ENCODE data around the gene PISD.
"Not testable (repeated sequence)": the region's sequence is repeated elsewhere in the genome, so short reads cannot be mapped to it uniquely, and the experiment has no call there.

Gene PISD

DNA sequence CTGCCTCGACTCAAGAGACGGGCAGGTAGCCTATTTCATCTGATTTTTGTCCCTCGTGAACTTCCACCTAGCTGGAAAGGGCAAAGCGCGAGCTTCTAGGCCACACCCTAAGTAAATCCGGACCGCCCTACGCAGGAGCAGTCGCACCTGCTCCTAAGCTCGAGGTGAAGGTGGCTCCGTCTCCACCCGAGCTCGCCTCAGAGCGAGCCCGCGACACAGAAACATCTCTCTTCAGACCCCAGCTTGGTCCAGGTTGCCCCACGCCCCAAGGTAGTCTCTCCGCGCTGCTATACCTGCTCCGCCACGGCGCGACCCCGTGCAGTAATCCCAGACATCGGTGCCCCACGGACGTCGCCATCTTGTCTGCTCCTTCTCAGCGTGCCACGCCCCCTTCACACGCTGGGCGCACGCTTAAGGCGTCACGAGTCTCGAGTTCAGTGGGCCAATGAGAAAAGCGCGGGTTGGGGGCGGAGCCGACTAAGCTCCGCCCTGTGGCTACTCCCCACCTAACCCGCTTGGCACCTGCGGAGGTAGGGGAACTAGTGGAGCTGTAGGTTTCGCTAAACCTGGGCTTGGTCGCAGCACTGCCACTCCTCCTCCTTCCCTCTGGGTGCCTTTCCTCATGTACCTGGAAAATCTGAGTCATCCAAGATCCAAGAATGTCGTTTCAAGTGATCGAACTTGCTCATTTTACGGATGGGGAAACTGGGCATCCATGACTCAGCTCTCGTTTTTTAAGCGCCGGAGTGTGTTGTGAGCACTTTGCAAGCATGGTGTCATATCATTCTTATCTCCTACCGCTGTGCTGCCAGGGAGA, at the start of gene PISD:
PISD (minus strand) TSS at position 365 of the 817 bp plus-strand sequence; CDS start at position 358, 7 bp downstream.
- in situ Hi-C loops (cut with HindIII; ENCODE audit: low pct_ligation_motif_present, low pct_unique_long_range_greater_than_20kb, low sequenced_read_pairs) = loop anchor here (25.0 kb wide), 1 partner anchor 300 kb away; no protein-coding TSS in a partner anchor
- DNase-seq = peak; percentile 97

GRCh38 chr22:31711226-31711625, 49.2 kb upstream of the PISD start:
- in situ Hi-C loops (cut with HindIII; ENCODE audit: low pct_ligation_motif_present, low pct_unique_long_range_greater_than_20kb, low sequenced_read_pairs); DNase-seq: not testable (repeated sequence)

GRCh38 chr22:31707519-31707918, 45.5 kb upstream of the PISD start:
- in situ Hi-C loops (cut with HindIII; ENCODE audit: low pct_ligation_motif_present, low pct_unique_long_range_greater_than_20kb, low sequenced_read_pairs) = no loop called here
- no peak for DNase-seq

GRCh38 chr22:31695423-31695822, 33.4 kb upstream of the PISD start:
- DNase-seq = no peak
- in situ Hi-C loops (cut with HindIII; ENCODE audit: low pct_ligation_motif_present, low pct_unique_long_range_greater_than_20kb, low sequenced_read_pairs) = no loop called here

GRCh38 chr22:31694046-31694445, 32.0 kb upstream of the PISD start:
- in situ Hi-C loops (cut with HindIII; ENCODE audit: low pct_ligation_motif_present, low pct_unique_long_range_greater_than_20kb, low sequenced_read_pairs) = not testable (repeated sequence)

GRCh38 chr22:31692186-31692886, 30.3 kb upstream of the PISD start:
- in situ Hi-C loops (cut with HindIII; ENCODE audit: low pct_ligation_motif_present, low pct_unique_long_range_greater_than_20kb, low sequenced_read_pairs) = no loop called here
- DNase-seq = no peak

More at GRCh38 chr22:31694046-31694445, 32.0 kb upstream of the PISD start:
- DNase-seq = not testable (repeated sequence)

DNA sequence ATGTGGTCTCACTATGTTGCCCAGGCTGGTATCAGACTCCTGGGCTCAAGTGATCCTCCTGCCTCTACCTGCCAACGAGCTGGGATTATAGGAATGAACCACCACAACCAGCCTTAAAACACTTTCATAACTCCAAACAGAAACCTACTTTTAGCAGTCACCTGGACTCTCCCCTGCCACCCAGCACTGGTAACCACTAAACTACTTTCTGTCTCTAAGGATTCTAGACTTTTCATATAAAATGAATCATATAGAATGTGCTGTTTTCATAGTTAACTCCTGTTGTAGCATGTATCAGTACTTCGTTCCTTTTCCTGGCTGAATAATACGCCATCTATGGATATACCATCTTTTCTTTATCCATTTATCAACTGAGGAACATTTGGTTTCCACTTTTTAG, 29.4 kb upstream of the PISD start:
- DNase-seq = no peak
- in situ Hi-C loops (cut with HindIII; ENCODE audit: low pct_ligation_motif_present, low pct_unique_long_range_greater_than_20kb, low sequenced_read_pairs) = no loop called here

- in situ Hi-C loops (cut with HindIII; ENCODE audit: low pct_ligation_motif_present, low pct_unique_long_range_greater_than_20kb, low sequenced_read_pairs) = no loop called here
Observed at GRCh38 chr22:31683181-31684105, 21.4 kb upstream of the PISD start.

DNA sequence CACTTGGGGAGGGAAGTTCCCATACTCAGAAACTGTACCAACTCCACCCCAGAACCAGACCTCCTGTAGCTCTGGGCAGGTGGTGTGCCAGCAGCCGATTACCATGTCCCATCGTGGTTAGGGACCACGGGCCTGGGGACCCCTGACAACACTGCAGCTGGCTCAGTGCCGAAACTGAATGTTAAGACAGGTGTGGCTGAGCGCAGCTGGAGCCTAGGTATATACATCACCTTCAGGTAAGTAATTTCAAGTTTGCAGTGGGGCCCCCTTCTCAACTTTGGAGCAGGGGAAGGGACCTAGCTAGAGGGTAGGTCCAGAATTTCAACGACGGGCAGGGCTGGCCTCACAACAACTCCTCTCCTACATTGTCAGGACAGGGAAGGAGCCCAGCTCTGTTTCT, 20.7 kb upstream of the PISD start:
- in situ Hi-C loops (cut with HindIII; ENCODE audit: low pct_ligation_motif_present, low pct_unique_long_range_greater_than_20kb, low sequenced_read_pairs) = no loop called here
- DNase-seq = no peak

More at GRCh38 chr22:31683181-31684105, 21.4 kb upstream of the PISD start:
- no peak for DNase-seq

GRCh38 chr22:31681349-31682345, 19.6 kb upstream of the PISD start:
- in situ Hi-C loops (cut with HindIII; ENCODE audit: low pct_ligation_motif_present, low pct_unique_long_range_greater_than_20kb, low sequenced_read_pairs) = no loop called here
- DNase-seq = no peak

- in situ Hi-C loops (cut with HindIII; ENCODE audit: low pct_ligation_motif_present, low pct_unique_long_range_greater_than_20kb, low sequenced_read_pairs) = no loop called here
- peak; percentile 35 for DNase-seq
Observed at GRCh38 chr22:31680861-31681341, 18.9 kb upstream of the PISD start.

DNA sequence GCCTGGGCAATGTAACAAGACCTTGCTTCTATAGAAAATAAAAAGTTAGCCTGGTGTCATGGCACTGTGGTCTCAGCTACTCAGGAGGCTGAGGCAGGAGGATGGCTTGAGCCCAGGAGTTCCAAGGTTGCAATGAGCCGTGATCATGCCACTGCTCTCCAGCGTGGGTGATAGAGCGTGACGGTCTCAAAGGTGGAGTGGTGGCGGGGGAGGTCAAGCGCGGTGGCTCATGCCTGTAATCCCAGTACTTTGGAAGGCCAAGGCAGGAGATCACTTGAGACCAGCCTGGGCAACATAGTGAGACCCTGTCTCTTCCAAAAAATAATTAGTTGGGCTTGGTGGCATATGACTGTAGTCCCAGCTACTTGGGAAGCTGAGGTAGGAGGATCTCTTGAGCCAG, 16.7 kb upstream of the PISD start:
- no peak for DNase-seq
- in situ Hi-C loops (cut with HindIII; ENCODE audit: low pct_ligation_motif_present, low pct_unique_long_range_greater_than_20kb, low sequenced_read_pairs) = no loop called here

DNA sequence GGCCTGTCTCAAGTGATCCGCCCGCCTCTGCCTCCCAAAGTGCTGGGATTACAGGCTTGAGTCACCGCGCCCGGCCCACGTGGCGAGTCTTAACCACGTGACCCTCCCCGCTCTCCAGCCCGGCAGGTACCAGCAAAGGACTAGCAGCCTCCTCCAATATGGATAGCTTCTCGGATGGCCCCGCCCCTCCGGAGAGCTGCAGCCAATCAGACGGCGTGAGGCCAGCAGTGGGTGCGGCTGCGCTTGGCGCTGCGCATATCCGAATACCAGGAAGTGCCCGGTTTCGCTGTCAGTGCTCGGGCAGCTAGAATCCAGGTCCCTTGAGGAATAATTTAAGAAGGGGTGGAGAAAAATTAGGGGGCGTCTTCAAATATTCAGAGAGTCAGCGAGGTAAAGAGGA, 14.7 kb upstream of the PISD start:
- peak; percentile 63 for DNase-seq
- in situ Hi-C loops (cut with HindIII; ENCODE audit: low pct_ligation_motif_present, low pct_unique_long_range_greater_than_20kb, low sequenced_read_pairs) = no loop called here

- in situ Hi-C loops (cut with HindIII; ENCODE audit: low pct_ligation_motif_present, low pct_unique_long_range_greater_than_20kb, low sequenced_read_pairs) = loop anchor here (25.0 kb wide), 1 partner anchor 288 kb away; no protein-coding TSS in a partner anchor
- not testable (repeated sequence) for DNase-seq
Observed at GRCh38 chr22:31674219-31674618, 12.2 kb upstream of the PISD start.

- in situ Hi-C loops (cut with HindIII; ENCODE audit: low pct_ligation_motif_present, low pct_unique_long_range_greater_than_20kb, low sequenced_read_pairs) = loop anchor here (25.0 kb wide), 1 partner anchor 293 kb away; no protein-coding TSS in a partner anchor
- not testable (repeated sequence) for DNase-seq
Observed at GRCh38 chr22:31668849-31669248, 6.8 kb upstream of the PISD start.

DNA sequence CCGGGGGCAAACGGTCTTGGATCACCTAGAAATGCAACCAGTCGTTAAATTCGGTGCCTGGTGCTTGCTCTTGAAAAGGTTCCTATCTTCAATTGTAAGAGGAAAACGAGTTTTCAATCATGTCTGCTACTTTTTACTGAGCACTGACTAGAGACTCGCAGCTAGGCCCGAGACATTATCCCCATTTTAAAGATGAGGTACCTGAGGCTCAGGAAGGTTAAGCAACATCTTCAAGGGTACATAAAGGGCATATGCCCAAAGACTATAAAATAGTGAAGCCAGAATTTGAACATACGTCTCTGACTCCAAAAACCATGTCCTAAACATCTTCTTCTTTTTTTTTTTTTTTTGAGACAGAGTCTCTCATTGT, 638 bp upstream of the PISD start:
- in situ Hi-C loops (cut with HindIII; ENCODE audit: low pct_ligation_motif_present, low pct_unique_long_range_greater_than_20kb, low sequenced_read_pairs) = loop anchor here (25.0 kb wide), 1 partner anchor 300 kb away; no protein-coding TSS in a partner anchor
- DNase-seq = no peak

GRCh38 chr22:31660860-31661341, 1.1 kb downstream of the PISD start:
- in situ Hi-C loops (cut with HindIII; ENCODE audit: low pct_ligation_motif_present, low pct_unique_long_range_greater_than_20kb, low sequenced_read_pairs) = loop anchor here (25.0 kb wide), 1 partner anchor 301 kb away; no protein-coding TSS in a partner anchor
- DNase-seq = peak; percentile 83
